HG03575 (cell line): Measurements from ENCODE around the gene METAP1D.

Experiments
- ATAC-seq: cut with Tn5 transposase; IDR thresholded peaks from one replicate; pipeline ENCODE4 v1.9.1; 2021; ENCODE audit not compliant: unreplicated experiment, insufficient number of reproducible peaks, low FRiP score; ENCODE audit errors: extremely low read depth

Gene METAP1D

DNA sequence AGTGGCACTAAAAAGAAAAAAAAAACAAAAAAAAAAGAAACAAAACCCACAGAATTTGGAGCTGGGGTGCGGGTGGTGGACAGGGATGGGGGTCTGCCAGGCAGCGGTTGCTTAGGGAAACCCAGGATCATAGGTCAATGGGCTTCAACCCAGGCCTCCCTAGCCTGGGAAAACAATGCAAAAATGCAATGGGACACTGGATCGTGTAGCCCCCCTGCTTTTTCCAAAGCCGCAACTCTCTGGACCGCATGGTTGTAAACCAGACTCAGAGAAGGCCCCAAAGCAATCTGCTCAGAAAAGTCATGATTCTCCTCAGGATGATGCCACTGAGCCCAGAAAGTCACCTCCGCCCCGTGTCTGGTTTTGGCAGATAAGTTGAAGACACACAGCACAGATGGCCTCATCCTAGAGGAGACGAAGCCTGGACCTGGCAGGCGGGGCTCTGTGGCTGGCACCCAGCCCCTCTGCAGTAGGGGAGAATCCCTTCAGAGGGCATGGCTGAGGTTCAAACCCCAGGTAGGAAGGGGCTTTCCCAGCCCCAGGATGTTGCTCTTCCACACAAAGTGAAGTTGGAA lies 97.9 kb downstream of the METAP1D start:
- ATAC-seq = no peak

DNA sequence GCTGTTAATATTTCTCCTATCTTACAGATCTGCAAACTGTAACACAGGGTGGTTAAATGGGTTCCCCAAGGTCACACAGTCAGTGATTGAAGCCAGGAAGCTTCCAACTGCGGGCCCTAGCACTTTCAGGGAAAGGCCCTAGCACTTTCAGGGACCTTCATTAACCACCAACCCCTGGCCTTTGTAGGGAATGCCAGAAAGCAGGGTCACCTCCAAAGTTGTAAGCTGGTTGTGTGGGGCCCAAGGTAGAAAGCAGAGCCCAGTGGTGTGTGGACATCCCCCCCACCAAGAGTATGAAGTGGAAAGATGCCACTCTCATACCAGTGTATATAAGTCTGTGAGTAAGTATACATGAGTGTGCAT lies 98.5 kb downstream of the METAP1D start:
- ATAC-seq = no peak

- ATAC-seq = no peak
Observed at GRCh38 chr2:172098650-172099471, 99.1 kb downstream of the METAP1D start.

- no peak for ATAC-seq
Observed at GRCh38 chr2:172099472-172100079, 99.8 kb downstream of the METAP1D start.

DNA sequence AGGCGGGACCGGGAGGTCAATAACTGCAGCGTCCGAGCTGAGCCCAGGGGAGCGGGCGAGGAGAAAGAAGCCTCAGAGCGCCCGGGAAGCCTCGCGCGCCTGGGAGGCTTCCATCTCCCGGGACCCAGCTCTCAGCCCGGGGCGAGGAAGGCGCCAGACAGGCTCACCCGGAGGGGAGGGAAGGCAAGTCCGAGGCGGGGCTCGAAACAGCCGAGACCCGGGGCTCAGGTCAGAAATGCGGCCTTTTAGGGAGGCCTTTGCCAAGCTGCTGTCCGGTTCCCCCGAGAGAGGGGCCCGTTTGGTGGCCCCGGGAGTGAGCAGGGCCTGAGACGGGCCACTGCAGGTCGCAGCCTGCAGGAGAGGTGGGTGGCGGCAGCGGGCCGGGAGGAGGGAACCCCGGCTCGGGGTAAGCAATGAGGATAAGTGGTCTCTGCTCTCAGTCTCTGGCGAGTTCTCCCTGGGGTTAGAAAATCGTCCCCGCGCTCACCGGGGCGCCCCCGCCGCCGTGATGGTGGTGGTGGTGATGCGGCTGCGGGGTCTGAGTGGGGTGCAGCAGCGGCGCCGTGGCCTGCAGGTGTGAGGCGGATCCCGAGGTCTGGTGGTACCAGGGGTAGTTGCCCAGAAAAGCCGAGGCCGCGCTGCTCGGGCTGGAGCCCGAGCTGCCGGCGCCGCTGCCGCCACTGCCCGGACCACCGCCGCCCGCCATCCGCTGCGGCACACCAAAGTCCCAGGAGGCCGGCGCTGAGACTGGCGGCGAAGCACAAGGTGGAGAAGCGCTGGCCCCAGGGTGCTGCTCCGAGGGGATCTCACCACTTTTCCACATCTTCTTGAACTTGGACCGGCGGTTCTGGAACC lies 100.6 kb downstream of the METAP1D start:
- no peak for ATAC-seq

GRCh38 chr2:172100935-172101820 lies 101.4 kb downstream of the METAP1D start:
- ATAC-seq = no peak

DNA sequence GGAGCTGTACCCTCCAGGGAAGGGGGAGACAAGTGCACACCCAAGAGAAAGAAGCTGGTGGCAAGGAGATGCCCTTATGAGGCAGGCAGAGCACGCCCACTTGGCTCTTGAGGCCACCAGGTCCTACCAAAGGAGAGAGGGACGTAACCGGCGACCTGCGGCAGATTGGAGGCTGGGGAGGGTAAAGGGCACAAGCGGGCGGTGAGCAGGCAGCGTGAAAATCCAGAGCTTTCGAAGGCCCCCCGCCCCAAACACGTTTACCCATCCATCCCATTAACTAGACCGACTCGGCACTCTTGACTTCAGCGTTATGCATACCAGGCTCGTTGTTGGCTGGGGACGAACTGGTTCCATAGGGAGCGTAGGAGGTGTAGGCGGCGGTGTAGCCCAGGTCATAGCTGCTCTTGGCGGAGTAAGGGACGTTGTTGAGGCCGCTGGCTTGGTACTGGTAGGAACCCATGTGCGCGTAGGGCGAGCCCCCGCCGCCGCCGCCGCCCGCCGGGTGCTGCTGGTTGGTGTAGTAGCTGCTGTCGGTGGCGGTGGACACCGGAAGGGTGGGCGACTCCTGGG lies 102.2 kb downstream of the METAP1D start:
- no peak for ATAC-seq

DNA sequence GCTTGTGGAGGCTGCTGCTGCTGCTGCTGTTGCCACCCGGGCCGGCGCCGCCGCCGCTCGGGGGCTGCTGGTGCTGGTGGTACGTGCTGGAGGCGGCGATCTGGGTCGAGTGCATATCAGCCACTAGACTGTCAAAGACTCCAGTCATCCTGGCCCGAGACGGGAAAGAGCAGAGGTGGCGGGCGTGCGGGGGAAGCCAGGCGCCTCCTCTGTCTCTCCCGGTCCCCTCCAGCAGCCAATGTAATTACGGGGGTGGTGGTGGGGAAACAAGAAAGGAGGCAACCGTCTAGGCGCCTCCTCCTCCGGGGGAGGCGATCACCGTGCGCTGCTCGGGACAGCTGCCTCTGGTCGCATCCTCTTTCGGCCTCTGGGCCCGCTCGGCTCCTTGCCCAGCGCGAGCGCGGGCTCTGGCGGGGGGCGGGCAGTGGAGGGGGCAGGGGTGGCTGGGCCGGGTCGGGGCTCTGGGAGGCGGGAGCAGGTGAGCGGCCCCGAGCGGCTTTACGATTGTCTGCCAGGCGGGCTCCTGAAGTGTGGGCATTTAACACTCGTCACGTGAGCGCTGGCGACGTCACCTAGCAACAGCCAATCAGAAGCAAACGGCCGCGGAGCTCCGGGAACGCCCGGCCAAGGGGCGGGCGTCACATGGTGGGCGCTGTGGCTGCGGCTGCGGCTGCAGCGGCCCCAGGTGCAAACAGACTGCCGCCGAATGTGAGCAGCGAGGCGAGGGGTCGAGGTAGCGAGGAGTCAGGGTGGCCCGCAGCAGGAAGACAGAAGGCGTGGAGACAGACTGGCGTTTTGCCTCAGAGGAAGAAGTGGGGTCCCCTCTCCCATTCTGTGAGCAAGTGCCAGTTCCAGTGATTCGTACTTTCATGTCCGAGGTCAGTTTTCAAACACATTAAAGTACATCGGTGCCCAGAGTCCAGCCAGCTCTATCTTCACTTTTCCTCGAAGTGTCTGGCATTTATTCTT lies 102.9 kb downstream of the METAP1D start, which contains the start of gene DLX2:
TSS of gene DLX2 (minus strand) at position 510 of the 969 bp plus-strand sequence. CDS start at position 148, 362 bp downstream.
- ATAC-seq = no peak

DNA sequence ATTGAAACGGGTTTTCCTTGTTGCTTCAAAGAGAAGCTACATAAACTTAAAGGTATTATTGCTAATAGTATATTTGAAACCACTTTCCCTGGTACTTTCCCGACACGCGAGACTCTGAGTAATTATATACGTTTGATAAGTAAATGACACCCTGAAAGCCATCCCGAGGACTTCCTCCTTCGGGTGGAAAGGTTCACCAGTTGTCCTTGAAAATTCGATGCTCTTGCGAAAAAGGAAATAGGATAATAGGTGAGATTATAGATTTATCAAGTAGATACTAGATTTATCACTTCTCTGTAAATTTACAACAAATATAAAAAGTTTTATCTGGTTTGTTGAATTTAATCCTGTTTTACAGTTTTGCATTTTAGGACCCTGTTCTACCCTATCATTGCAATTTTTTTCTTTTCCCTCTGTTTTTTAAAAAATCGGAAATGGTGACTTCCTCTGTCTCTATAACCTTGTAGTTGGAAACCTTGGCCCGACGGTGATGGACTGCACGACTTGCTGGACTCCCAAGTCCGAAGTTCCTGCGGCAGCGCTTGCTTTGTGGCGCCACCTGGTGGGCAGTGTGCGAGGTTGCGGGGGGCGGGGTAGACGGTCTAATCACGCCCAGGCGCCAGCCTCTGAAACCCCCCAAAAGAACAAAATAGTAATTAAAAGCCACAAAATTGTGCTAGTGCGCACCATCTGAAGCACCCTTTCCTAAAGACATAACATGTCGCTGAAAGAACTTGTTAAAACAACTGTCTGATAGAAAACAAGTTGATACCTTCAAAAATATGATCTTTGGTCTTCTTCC lies 103.9 kb downstream of the METAP1D start:
- ATAC-seq = no peak

GRCh38 chr2:172105471-172106107 lies 105.8 kb downstream of the METAP1D start:
- no peak for ATAC-seq

DNA sequence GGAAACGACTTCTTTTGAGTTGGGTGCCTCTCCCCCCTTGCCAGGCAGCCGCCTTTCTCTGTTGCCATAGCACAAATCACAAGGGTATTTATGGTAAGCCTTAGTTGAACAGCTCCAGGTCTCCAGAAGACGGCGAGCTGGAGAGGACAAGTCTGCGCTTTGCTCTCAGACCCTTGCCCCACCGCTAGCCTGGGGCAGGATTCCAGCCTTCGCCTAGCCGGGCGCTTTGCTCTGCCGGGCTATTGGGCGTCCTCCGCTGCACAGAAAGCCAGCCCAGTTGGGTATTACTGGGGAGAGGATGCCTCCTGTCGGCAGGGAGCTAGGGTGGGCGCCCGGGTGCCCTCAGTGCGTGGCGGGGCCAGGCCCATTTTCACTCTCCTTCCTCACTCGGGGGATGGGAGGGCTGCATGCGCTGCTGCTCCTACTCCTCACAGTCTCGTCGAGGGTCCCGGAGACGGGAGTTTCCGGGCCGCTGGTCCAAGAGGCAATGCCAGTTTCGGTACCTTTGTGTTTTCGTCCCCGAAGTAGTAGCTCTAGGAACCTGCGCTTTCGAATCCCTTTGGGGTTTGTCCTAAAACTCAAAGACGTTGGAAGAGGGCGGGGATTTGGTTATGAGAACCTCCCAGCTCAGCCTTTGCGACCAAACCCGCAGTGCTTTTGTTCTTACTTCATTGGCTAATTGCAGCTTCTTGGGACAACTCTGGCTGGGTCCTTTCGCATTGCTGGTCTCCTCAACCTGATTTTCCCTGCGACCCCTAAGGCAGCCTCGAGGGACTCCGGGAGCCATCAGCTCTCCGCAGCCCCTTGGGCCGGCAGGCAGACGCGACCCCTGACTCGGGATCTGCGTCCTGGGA lies 106.6 kb downstream of the METAP1D start:
- ATAC-seq = no peak

- ATAC-seq = no peak
Observed at GRCh38 chr2:172107690-172108586, 108.2 kb downstream of the METAP1D start.

- ATAC-seq = no peak
Observed at GRCh38 chr2:172108587-172108930, 108.8 kb downstream of the METAP1D start.

DNA sequence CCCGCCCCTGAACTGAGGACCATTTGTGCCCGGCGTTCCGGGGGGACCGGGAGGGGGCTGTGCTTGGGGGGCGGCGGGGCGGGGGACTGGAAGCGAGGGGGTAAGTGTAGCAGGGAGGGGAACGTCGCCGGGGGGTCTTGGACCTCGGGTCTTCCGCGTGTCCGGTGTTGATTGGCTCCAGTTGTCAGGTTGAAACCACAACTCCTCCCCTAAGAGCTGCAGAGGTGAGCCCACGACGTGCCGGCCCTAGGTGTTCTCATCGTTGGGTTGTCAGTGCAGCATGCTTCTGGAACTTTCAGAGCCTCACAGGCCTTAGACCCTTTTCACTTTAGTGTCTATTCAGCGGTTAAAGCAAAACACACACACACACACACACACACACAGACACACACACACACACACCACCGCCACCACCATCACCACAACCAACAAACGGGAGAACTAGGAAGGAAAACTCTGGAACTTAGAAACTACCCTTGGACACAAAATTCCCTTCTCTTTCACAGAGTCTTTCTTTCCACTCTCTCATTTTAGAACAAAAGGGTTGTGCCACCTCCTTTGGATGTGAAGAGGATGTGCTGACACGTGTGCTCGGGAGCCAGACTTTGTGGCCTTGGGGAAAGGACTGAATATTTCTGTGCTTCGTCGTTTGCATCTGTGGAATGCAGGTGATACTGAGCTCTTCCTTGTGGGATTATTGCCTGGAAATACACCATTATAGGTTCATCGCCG lies 109.7 kb downstream of the METAP1D start:
- no peak for ATAC-seq
